B cell (primary cell): ENCODE data around the gene KIF22. TPM values are rescaled to one million over a fixed set of nuclear protein-coding genes. Genes with fewer than 3 reads are reported as not detected.
"Not testable (repeated sequence)": the region's sequence is repeated elsewhere in the genome, so short reads cannot be mapped to it uniquely, and the experiment has no call there.

Source experiments
- ATAC-seq: fragments of 200-7000 bp; cut with Tn5 transposase; one replicate; pipeline ENCODE4 v1.10.0; 2021; ENCODE audit warnings: low read depth, mild to moderate bottlenecking, moderate number of reproducible peaks, moderate library complexity
- CTCF ChIA-PET: fragments of 350-600 bp; sonication (Branson Sonifier 250); formaldehyde crosslinking; loops from one replicate; lab custom pipeline; 2021; ENCODE audit warnings: antibody characterized with exemption, inconsistent platforms; lab: Charles Lee
- POLR2A ChIA-PET: fragments of 350-600 bp; sonication (Branson Sonifier 250); formaldehyde crosslinking; loops from one replicate; lab custom pipeline; 2021; ENCODE audit warnings: antibody characterized with exemption; lab: Charles Lee
- DNase-seq: peaks from one replicate; pipeline ENCODE4 v3.0.0; 2013
- H2AFZ ChIP-seq: 2 replicates; pipeline ENCODE4 v1.6.1; 2012; ENCODE audit warnings: mild to moderate bottlenecking, low read depth, low read length; ENCODE audit not compliant: insufficient read depth, poor library complexity, severe bottlenecking
- H3K27ac ChIP-seq, 2 donors: 1 replicate in 1 of 2; 2 replicates in 1 of 2; pipeline ENCODE4 v1.5.1; 2012 to 2013; ENCODE audit warnings: low read length in 2 of 2, mild to moderate bottlenecking in 2 of 2, moderate library complexity in 1 of 2
- H3K27me3 ChIP-seq, 4 experiments: fragments of 200-600 bp in 1 of 4; sonication (generic) in 1 of 4; replicated peaks in 1 of 4; 1 replicate in 2 of 4; 2 replicates in 2 of 4; pipeline versions ENCODE4 v1.6.1 to v1.7.0; 2013 to 2016; ENCODE audit warnings: low read length in 3 of 4, mild to moderate bottlenecking in 2 of 4, mixed read lengths in 1 of 4, moderate library complexity in 1 of 4; ENCODE audit not compliant: insufficient read depth in 4 of 4, control insufficient read depth in 3 of 4; ENCODE audit errors: control extremely low read depth in 1 of 4
- H3K36me3 ChIP-seq, 2 experiments: replicated peaks in 1 of 2; 1 replicate in 1 of 2; 2 replicates in 1 of 2; pipeline versions ENCODE4 v1.6.1 to v1.7.1; 2013; ENCODE audit warnings: low read length in 1 of 2; ENCODE audit not compliant: insufficient read depth in 2 of 2, control insufficient read depth in 1 of 2; ENCODE audit errors: control extremely low read depth in 1 of 2, extremely low read depth in 1 of 2
- H3K4me1 ChIP-seq, 2 donors: fragments of 200-600 bp in 1 of 2; sonication (generic) in 1 of 2; 1 replicate in 1 of 2; 2 replicates in 1 of 2; pipeline versions ENCODE4 v1.5.1 to v1.6.1; 2013 to 2017; ENCODE audit warnings: low read length in 2 of 2; ENCODE audit not compliant: control insufficient read depth in 2 of 2, insufficient read depth in 2 of 2
- H3K4me2 ChIP-seq: replicated peaks from 2 replicates; pipeline ENCODE3; 2012; ENCODE audit warnings: mild to moderate bottlenecking, low read depth, low read length; ENCODE audit not compliant: poor library complexity, severe bottlenecking
- H3K4me3 ChIP-seq, 5 experiments: fragments of 200-600 bp in 1 of 5; sonication (generic) in 1 of 5; 1 replicate in 3 of 5; 2 replicates in 2 of 5; pipeline versions ENCODE4 v1.5.1 to v1.7.0; 2011 to 2016; ENCODE audit warnings: low read length in 4 of 5, mild to moderate bottlenecking in 4 of 5, low read depth in 2 of 5, control low read depth in 1 of 5, moderate library complexity in 1 of 5; ENCODE audit not compliant: insufficient read depth in 1 of 5; ENCODE audit errors: control extremely low read depth in 1 of 5, extremely low read depth in 1 of 5
- H3K79me2 ChIP-seq: fragments of 200-600 bp; sonication (generic); one replicate; pipeline ENCODE4 v1.6.0; 2016; ENCODE audit warnings: low read length; ENCODE audit not compliant: control insufficient read depth, insufficient read depth
- H3K9ac ChIP-seq: fragments of 200-600 bp; sonication (generic); 2 replicates; pipeline ENCODE4 v1.6.1; 2017; ENCODE audit warnings: mild to moderate bottlenecking, low read length, moderate library complexity
- H3K9me3 ChIP-seq, 3 donors: one replicate each; pipeline versions ENCODE4 v1.6.1 to v1.7.1; 2013; ENCODE audit warnings: low read length in 2 of 3; ENCODE audit not compliant: control insufficient read depth in 2 of 3, insufficient read depth in 1 of 3; ENCODE audit errors: control extremely low read depth in 1 of 3
- H4K20me1 ChIP-seq: 2 replicates; pipeline ENCODE4 v1.6.0; 2012; ENCODE audit warnings: mild to moderate bottlenecking, low read length; ENCODE audit not compliant: insufficient read depth, control insufficient read depth, poor library complexity, severe bottlenecking
- H3K27ac Mint-ChIP-seq: one replicate; pipeline ENCODE4 v1.8.0; 2021; ENCODE audit warnings: mixed read lengths
- H3K27me3 Mint-ChIP-seq: one replicate; pipeline ENCODE4 v1.8.0; 2021; ENCODE audit warnings: mixed read lengths
- H3K4me1 Mint-ChIP-seq: one replicate; pipeline ENCODE4 v1.8.0; 2021; ENCODE audit warnings: mixed read lengths
- H3K4me3 Mint-ChIP-seq: one replicate; pipeline ENCODE4 v1.8.0; 2021; ENCODE audit warnings: mixed read lengths
- H3K9me3 Mint-ChIP-seq: one replicate; pipeline ENCODE4 v1.8.0; 2022; ENCODE audit warnings: mixed read lengths; ENCODE audit not compliant: insufficient read depth
- EZH2 ChIP-seq: IDR thresholded peaks from 2 replicates; pipeline ENCODE4 v1.6.1; 2012; ENCODE audit warnings: borderline replicate concordance, low read depth, mild to moderate bottlenecking, moderate library complexity, low read length; ENCODE audit not compliant: insufficient read depth, poor library complexity, severe bottlenecking
- WGBS: methylation state at CpG from one replicate; pipeline ENCODE4 v1.1.5; 2013; ENCODE audit warnings: missing lambda C conversion rate; ENCODE audit not compliant: insufficient coverage; 5-methylcytosine and 5-hydroxymethylcytosine counted together
- intact Hi-C: fragments of 100-400 bp; cut with micrococcal nuclease; formaldehyde crosslinking; loops from one replicate; pipeline ENCODE4 v1.10.0; 2022
- polyA plus RNA-seq: library from polyadenylated mRNA; depleted of rRNA; stranded (reverse); fragments of >200 nt; gene quantifications from 2 replicates; pipeline ENCODE4 v1.2.3, GENCODE V29; 2012
- total RNA-seq, 2 donors: library from RNA; stranded (reverse); fragments of 120-200 nt in 1 of 2; gene quantifications; 1 replicate in 1 of 2; 2 replicates in 1 of 2; pipeline versions ENCODE4 v1.2.3 to v1.2.4, GENCODE V29; 2013 to 2022
- TF ChIP-seq, protein P1 (sequence below): fragments of 200-600 bp; IDR thresholded peaks from one replicate; pipeline ENCODE4 v1.8.0; 2022; ENCODE audit warnings: antibody characterized with exemption, mild to moderate bottlenecking

The KIF22 gene
- total and polyA plus RNA-seq, 2 donors (not counting 1 experiment from before 2014, with no cell fraction given): 53.9 to 57.2 TPM

- H3K9ac ChIP-seq, H3K4me2 ChIP-seq, H3K4me3 ChIP-seq, H4K20me1 ChIP-seq, H2AFZ ChIP-seq, DNase-seq, ATAC-seq, H3K9me3 Mint-ChIP-seq, H3K79me2 ChIP-seq, H3K27me3 ChIP-seq, POLR2A ChIA-PET, intact Hi-C loops, H3K27me3 Mint-ChIP-seq, H3K27ac Mint-ChIP-seq, H3K27ac ChIP-seq, H3K4me3 Mint-ChIP-seq, H3K9me3 ChIP-seq, H3K36me3 ChIP-seq: not testable (repeated sequence)
- WGBS: 100% methylated on average over 6 of the region's 13 CpGs
- H3K4me1 ChIP-seq: peaks cover 8 to 13% of the 10 kb centered on the region in 2 donors
- H3K4me1 Mint-ChIP-seq: peaks cover 11% of the 10 kb centered on the region
- CTCF ChIA-PET: interaction anchor here (0.6 to 2.7 kb wide), 4 partner anchors 27 to 82 kb away, joined by 3 to 24 read pairs (median 10); no protein-coding TSS in a partner anchor
These were observed 7.2 kb upstream of the KIF22 start for GRCh38 chr16:29783094-29783953.

DNA sequence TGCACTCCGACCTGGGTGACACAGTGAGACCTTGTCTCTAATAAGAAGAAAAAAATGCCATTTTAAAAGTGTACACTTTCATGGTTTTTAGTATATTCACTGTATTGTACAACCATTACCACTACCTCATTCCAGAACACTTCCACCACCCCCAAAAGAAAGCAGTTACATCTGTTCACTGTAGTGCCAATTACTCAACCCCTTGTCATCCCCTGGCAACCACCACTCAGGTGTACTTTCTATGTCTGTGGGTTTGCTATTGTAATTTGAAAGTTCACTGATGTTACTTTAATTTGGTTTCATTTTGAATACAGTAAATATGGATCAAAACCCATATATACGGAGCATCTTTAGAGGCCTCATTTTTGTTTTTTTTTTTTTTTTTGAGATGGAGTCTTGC lies 6.4 kb upstream of the KIF22 start:
- ATAC-seq (no peak), DNase-seq (no peak)
- POLR2A ChIA-PET: interaction anchor here (0.6 kb wide), 1 partner anchor 38 kb away, joined by 3 read pairs; the partner anchor contains the start of gene C16orf54
- no peaks in the 10 kb centered on the region for H3K79me2 ChIP-seq
- no peak overlapping the region for H3K9ac ChIP-seq
- H3K27me3 ChIP-seq: no peaks in the 10 kb centered on the region
- CTCF ChIA-PET: interaction anchor here (0.6 to 2.7 kb wide), 19 partner anchors 12 to 248 kb away, joined by 3 to 24 read pairs (median 5); no protein-coding TSS in a partner anchor
- no peak overlapping the region for H3K4me3 Mint-ChIP-seq
- no peak overlapping the region for H3K4me2 ChIP-seq
- H3K9me3 ChIP-seq: no peaks in the 10 kb centered on the region
- no peak overlapping the region for H2AFZ ChIP-seq
- H3K4me1 Mint-ChIP-seq: peaks cover 11% of the 10 kb centered on the region
- H3K4me1 ChIP-seq: peaks cover 8 to 15% of the 10 kb centered on the region in 2 donors
- intact Hi-C loops: no loop called here
- H3K27ac ChIP-seq: no peak overlapping the region
- no peaks in the 10 kb centered on the region for H3K27me3 Mint-ChIP-seq
- no peaks in the 10 kb centered on the region for H4K20me1 ChIP-seq
- WGBS: no CpG with 5 or more reads among the region's 2 CpGs
- no peak overlapping the region for H3K4me3 ChIP-seq
- TF ChIP-seq, protein P1, sequence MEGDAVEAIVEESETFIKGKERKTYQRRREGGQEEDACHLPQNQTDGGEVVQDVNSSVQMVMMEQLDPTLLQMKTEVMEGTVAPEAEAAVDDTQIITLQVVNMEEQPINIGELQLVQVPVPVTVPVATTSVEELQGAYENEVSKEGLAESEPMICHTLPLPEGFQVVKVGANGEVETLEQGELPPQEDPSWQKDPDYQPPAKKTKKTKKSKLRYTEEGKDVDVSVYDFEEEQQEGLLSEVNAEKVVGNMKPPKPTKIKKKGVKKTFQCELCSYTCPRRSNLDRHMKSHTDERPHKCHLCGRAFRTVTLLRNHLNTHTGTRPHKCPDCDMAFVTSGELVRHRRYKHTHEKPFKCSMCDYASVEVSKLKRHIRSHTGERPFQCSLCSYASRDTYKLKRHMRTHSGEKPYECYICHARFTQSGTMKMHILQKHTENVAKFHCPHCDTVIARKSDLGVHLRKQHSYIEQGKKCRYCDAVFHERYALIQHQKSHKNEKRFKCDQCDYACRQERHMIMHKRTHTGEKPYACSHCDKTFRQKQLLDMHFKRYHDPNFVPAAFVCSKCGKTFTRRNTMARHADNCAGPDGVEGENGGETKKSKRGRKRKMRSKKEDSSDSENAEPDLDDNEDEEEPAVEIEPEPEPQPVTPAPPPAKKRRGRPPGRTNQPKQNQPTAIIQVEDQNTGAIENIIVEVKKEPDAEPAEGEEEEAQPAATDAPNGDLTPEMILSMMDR: no peak
- no peak for TF ChIP-seq EZH2
- no peaks in the 10 kb centered on the region for H3K9me3 Mint-ChIP-seq
- no peaks in the 10 kb centered on the region for H3K36me3 ChIP-seq
- H3K27ac Mint-ChIP-seq: no peak overlapping the region
